ELF-1 (cell line): ENCODE results near the gene MRPS23.

Experiments
- DNase-seq: peaks from one replicate; pipeline ENCODE4 v3.0.0-alpha.2; 2016; ENCODE audit warnings: low read depth, low spot score

The MRPS23 gene

DNA sequence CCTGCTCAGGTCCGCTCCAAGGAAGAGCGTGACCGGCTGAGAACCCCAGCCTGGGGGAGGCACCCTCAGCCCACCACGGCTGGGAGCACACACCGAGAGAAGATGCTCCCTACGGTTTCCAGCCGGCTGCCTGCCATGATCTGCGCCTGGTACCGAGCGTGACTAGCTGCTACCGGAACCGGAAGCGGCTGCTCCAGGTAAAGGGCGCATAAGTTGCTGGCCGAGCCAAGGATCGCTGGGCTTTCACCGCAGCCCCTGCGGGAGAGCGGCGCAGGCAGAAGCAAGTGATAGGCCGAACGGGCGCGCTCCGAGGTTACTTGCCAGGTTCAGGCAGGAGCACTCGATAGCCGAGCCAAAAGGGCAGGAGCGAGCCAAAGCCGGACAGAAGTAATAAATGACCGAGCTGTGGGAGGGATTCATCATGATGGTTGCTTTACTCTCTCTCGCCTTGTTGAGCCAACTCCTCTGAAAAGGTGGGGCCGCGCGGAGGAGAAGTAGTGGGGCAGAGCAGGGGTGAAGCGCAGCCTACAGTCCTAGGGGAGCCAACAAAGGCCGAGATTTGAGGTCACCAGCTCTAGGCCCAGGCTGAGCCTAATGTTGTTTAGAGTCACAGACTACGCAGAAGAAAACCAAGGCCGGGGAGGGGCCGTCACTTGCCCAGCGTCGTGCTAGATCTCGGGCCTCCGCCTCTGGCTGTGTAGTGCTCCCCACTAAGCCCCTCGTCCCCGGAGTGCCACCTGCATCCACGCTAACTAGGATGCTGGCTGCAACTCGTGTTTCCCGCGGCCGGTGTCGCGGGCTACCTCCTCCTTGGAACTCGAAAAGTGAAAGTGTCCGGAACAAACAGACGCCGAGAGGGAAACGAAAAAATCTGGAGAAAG, at the start of gene MRPS23:
Gene MRPS23, minus strand, starts transcription at position 171 of the 881 bp plus-strand sequence. Its CDS starts 34 bp downstream, at position 137.
- DNase-seq: peak; percentile 99

DNA sequence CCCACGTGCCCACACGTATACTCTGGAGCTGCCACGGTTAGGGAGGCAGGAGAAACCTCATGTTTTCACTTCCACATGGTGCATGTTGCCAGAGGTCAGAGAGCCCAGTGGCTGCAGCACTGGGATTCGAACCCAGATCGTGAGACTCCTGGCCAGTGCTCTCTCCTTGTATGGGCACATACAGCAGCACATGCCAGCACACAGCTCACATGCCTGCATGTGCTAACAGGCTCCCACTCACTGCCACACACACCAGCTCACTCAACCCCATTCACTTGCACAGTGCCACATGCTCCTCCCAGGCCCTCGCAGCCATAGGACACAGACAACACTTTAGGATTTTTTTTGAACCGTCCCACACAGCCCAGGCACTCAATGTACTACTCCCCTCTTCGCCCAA, 49.5 kb upstream of the MRPS23 start:
- no peak for DNase-seq

DNA sequence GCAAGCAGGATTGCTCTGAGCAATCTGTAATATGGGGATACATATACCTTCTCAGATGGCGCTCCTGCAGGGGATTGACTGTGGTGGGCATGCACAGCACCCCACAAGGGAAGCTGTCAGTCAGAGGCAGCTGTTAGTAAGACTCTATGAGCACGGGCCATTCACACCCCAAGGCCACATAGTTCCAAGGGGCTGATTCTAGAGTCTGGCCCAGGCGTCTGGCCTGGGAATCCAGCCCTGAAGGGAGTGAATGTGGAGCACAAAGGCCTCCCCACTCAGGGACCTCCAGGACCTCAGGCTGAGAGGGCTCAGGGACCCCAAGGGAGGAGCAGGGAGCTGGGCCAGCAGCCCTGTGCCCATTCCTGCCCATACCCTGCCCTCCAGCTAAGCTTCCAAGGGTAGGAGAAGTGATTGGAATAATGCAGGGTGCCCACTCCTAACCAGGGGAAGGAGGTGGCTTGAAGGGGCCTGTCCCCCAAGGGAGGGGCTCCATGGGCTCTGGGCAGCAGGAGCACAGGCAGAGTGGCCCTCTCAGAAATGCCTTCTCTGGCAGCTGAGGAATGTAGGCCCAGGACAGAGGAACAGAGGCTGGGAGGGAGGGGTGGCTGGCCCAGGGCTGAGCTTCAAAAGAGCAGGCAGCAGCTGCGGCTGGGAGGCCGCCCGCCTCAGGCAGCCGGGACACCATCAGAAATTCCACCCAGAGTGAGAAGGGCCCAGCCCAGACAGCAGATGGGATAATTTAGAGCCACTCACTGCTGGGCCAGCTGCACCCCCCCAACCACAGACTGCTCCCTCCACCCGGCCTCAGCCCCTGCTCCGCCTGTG, 48.9 kb upstream of the MRPS23 start:
- peak; percentile 98 for DNase-seq

DNA sequence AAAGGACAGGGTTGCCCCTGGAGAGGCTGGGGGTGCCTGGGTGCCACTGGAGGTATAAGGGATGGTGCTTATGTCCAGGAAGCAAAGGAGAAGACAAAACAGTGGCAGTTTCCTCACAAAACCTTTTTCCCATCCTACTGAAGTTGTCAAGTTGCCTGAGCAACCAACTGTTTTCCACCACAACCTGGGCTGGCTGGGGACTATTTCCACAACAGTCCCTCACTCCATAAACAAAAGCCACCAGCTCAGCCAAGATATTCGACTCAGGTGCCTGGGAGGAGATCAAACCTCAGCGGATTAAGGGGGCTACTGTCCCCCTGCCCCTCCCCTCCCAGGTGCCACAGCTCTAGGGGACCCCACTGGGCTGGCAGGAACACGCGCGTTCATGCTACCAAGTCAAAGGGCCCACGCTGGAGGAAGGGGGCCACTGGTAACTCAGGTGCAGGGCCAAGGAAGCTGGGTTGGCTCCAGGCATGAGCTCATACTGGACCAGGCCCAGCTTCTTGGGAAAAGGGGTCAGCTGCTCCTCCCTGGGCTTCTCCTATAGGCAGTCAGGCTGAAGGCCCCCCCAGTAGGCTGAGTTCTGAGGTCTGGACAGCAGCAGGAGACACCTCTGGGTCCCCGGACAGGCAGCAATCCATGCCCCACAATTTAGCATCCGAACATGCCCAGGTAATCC, 45.7 kb upstream of the MRPS23 start:
- no peak for DNase-seq

DNA sequence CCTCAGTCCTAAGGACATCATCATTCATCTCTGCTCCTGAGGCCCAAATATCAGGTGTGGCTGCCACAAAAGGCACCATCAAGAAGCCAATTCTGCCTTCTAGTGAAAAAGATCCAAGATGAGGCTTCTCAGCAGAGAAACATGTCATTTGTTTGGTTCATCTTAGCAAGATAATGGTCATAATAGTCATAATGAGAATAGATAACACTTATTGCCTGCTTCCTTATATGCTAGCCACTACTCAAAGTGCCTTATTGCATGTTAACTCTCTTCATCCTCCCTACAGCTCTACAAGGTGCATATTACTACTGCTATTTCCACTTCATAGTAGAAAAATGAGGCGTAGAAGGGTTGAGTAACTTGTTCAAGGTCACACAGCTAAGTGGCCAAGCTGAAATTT, 45.0 kb upstream of the MRPS23 start:
- DNase-seq: no peak

DNA sequence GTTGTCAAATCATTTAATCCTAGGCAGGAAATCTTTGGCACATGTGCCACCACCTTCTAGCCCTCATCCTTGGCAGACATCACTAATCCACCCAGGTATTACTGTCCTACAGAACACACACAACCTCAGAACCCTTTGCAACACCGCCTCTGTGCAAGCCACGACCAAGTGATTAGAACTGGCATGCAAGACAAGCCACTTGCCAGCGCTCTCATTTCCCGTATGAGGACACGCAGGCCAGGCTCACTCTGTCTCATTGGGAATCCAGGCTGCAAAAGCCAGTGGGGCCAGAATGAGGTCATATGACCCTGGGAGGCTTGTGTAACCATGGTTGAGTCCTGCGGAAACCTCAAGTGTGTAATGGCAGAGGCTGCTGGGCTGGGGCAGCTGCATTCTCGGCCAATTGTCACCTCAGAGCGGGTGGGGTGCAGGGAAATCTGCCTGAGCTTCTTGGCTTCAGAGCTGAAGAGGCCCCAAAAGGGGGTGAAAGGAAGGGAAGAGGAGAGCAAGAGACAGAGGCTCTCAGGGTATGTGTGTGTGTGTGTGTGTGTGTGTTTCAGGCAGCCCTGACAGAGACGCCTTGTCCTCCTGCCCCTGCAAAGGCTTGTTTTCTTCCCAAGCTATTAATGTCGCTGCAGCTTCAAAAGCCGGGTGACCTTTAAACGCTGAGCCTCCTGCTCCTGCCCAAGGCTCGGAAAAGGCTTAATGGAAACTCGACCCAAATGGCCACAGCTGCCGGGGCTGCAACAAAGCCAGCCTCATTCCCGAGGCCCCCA, 43.2 kb upstream of the MRPS23 start:
- DNase-seq: peak; percentile 87

DNA sequence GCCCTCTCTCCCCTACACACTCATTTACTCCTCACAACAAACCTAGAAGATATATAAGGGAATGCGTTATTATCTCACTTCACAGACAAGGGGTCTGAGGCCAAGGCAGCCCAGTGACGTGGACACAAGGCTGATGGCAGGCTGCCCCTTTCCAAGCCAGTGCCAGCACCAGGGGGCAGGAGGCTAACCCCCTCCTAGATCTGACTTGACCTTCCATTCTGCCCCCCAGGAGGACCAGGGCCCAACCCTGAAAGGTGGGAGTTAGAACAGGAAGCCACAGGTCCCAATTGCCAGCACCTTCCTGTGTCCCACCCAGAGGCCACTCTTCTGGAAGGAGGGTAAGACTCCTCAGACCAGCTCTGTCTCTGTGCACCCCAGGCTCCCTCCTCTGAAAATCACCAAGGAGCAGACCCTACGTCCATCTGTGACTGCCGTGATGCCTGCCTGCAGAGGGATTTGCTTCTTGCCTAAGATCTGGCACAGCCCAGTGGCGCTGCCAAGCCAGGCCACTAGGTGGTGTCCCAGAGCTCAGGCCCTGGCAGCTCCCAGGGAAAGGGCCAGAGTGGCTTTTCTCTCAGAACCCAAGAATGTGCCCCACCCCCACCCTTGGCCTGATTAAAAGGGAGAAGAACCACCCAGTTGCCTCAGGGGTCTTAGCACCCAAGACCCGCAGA, 42.4 kb upstream of the MRPS23 start:
- DNase-seq: peak; percentile 97

DNA sequence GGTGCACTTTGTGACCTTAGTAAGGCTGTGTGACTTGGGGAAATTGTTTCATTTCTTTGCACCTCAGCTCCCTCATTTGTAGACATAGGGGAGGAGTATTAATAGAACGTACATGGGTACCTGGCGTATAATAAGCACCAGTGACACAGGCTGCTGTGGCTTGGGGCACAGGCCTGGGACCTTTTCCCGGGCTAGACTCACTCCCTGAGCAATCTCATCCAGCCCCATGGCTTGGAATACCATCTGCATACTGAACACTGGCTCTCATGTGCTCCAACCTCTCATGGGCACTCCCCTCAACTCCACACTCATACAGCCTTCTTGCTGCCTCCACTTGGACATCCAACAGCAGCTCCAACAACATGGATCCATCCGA, 41.0 kb upstream of the MRPS23 start:
- DNase-seq: no peak

DNA sequence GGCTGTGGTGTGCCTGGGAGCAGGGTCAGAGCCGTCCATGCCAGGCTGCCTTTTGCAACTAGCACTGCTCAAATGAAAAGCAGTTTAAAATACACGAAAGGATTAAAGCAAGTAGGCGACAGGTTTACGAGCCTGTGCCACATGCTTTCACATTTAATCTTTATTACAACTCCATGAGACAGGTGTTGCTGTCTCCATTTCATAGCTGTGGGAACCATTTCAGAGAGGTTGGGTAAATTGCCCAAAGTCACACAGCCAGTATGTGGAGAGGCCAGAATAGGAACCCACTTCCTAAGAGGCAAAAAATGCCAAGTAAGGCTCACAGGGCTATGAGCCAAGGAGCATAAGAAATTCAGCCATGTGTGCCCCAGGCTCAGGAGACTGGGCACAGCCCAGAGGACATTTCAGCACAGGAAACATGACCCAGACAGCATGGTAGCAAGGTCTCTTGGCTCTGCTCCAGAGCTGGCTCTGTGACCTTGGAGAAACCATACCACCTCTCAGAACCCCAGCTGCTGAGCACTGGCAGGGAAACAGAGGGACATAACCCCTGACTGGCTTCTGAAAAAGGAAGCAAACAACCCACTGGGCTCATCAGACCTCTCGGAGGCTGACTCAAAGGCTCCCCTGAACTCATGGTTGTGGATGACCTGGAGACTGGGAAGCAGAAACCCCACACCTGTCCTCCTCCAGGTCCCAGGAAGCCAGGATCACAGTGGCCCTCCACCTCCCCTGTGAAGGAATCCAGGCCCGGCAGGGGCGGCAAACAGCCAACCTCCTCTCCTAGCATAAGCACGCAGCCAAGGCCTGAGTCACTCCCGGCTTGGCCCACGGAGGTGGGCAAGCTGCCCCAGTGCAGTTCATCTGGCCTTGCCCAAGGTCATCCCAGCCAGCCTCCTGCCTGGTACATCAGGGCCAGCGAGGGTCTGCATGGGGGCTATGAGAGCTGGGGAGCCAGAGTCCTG, 40.3 kb upstream of the MRPS23 start:
- no peak for DNase-seq

DNA sequence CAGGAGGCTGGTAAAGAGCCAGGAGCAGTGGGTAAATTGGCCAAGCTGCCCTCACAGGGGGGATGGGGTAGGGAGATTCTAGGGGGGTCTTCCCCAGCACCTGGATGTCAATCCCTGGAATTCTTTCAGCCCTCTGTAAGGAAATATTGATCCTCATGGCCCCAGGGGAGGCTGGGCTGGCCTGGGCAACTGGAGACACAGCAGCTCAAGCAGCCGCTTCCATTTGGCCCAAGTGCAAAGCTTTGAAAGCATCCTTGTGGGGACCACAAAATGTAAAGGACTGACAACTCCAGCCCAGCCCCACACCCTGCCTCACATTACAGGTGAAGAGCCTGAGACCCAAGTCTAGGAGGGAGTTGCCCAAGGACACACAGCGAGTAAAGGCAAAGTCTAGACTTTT, 39.4 kb upstream of the MRPS23 start:
- DNase-seq: no peak

DNA sequence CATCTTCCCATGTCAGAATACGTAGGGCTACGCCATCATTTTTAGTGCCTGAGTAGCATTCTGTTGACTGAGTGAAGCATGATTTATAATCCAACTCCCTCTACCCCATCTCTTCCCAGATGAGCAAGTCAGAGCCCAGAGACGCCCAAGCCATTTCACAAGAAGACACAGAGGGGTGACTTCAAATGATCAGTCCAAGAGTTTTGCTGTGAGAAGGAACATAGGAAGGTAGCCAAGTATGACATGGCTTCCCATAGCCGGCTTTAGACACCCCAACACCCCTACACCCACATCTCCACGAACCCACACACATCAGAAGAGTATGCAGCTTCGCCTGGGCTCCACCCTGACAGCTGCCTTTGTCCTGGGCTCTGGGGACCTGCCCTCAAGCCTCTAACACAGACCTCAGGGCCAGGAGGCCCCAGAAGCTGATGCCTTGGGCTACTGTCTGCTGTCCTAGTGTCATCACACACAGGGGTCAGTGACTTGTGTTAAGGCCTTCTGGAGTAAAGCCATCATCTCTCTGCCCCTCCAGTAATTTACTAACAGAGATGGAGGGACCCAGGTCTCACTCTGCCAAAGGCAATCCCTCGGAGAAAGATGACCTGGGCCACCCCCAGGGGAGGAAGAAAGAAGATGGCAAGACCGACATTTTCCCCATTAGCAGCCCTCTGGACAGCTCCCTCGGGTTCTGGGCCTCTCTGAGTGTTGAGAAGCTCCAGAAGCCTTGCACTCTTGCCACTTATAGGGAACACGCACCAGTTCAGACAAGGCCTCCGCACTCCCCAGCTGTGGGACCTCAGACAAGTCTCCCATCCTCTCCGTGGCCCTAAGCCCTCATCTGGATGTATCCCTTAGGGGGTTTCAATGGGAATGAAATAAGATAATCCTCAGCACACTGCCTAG, 38.7 kb upstream of the MRPS23 start:
- no peak for DNase-seq

DNA sequence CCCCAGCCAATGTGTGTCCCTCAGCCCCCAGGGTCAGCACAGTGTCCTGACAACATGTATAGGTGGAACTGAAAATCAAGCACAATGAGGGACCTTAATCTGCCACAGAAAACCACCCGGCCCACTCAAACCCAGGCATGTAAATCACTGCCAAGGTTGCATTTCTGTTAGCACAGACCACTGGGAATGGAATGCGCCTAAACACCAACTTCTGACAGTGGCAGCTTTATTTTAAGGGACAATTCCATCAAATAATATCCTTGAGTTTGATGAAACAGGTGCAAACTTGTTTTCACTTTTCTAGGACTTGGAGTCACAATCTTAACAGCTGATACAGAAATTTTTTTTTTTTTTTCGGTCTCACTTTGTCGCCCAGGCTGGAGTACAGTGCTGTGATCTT, 37.3 kb upstream of the MRPS23 start:
- DNase-seq: no peak

DNA sequence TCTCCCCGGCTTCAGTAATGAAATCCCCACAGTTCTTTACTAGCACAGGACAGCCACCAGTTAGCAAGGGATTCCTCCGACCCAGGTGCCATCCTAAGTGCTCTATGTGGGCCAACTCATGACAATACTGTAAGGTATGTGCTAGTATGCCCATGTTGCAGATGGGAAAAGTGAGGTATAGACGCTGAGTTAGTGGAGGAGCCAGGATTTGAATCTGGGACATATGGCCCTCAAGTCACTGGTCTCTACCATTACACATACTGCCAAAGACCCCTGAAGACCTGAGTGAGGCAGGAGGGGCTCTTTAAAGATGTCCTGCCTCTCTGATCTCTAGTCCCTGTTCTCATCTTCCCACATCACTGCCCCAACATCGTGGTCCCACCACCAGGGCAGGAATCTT, 36.2 kb upstream of the MRPS23 start:
- no peak for DNase-seq

DNA sequence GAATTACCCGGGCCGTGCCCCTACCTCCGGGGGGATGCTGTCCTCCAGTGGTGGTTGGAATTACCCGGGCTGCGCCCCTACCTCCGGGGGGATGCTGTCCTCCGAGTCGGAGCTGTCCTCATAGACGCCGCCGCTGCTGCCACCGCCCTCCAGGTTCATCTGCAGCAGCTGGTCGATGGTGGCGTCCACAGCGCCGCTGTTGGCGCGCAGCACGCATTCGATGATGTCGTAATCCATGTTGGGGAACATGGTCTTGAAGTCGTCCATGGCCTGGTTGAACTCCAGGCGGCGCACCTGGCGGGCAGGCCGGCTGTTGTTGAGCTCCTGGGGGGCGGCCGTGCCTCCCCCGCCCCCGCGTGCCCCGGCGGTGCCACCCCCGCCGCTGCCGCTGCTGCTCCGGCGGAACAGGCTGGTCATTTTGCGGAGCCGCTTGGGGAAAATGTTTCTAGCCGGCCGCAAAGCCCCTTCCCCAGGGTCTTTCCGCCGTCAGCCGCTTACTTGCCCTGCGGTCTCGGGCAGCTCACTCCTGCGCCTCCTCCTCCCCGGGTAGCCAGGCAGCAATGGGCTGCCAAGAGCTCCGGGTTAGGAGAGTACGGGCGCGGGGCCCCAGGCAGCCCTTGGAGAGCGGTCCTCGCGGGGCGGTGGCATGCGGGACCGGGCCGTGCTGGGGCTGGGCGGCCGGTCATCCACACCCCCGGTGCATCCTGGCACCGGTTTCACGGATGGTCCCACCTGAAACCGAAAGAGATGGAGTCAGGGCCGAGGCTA, 35.5 kb upstream of the MRPS23 start:
- DNase-seq: no peak

DNA sequence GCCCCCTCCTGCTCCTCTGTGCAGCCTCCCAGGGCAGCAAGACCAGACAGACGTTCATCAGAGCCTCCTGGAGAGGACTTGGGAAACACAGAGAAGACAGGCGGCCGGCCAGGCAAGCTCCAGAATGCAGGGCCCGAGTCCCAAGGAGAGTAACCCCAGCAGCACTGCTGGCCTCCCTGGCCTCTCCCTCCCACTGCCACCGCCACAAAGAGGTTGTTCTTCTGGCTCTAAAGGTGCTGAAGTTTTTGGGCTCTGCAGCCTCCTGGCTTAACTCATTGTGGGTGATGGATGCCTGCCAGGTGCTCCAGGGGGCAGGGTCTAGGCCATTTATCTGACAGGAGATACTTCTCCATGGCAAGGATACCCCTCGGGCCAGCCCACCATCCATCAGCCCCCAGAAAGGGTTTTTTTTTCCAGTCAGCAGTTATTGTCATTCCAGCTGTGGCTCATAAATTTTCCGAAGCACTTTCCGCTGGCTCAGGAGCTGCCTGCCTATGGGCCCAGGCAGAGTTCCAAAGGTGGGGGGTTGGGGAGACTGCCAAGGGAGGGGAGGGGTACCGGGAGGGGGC, 32.0 kb upstream of the MRPS23 start:
- DNase-seq: no peak

DNA sequence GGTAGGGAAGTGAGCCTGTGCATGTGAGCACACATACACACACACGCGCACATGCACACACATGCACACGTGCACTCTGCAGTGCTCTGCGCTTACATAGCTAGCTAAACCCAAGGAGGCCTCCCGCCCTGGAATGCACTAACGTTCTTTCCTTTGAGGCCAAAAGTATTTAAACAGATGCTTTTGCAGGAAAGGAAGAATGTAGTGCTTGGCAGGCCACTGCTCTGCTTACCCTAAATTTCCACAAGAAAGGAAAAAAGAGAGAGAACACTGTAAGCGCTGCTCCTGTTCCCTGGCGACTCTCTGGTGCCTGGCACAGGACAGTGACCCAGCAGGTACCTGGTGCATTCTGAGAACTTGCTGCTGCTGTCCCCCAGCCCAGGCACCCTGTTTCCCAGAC, 31.3 kb upstream of the MRPS23 start:
- peak; percentile 60 for DNase-seq

DNA sequence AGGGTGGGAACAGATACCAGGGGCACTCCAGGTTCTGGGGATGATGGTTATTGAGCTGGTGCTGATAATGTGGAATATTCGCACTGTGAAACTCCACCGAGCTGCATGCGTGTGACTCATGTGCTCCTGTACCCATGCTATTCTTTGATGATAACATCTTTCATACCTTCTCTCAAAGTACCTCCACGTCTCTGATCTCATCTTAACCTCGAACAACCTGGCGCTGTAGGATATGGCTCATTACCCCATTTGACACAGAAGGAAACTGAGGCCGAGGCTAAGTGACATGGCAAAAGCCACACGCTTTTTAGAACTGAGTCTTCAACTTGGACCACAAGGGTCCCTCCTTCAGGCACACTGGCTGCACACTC, 30.2 kb upstream of the MRPS23 start:
- DNase-seq: no peak
